ENCODE data around the gene RENBP. TPM values are rescaled to one million over a fixed set of nuclear protein-coding genes. Genes with fewer than 3 reads are reported as not detected.
A peak's percentile ranks its signal among the peaks of the same experiment; 100 is the strongest.

The RENBP gene
- total RNA-seq, 1 experiment from 2014 or later: 0.18 TPM

DNA sequence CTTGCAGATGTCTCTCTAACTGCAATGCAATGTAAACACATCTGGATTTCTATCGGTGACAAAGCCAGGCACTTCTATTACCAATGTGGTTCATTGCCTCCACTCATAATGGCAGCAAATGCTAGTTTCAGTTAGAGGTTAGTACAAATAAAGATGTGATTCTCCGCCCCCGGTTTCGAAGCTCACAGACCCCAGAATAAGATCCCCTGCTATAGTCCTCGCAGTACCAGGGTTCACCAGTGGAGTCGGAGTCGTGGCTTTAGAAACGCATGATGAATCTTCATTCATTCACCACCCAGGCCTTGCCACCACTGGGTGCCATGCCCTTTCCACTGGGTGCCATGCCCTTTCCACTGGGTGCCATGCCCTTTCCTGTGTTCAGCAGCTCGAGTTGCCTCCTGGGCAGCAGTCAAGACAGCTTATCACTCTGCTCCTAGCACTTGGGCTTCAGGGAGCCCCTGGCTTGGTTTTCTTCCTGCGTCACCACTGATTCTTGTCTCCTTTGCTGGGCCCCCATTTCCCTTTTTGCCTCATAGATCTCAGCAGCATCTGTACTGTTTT lies 6.1 kb downstream of the RENBP start:
- no peaks in the 10 kb centered on the region for H3K36me3 ChIP-seq
- H3K27me3 ChIP-seq: no peaks in the 10 kb centered on the region
- H3K4me3 ChIP-seq: no peak overlapping the region
- no peaks in the 10 kb centered on the region for H3K4me1 ChIP-seq
- H3K9me3 ChIP-seq (replicated peaks): no peaks in the 10 kb centered on the region
- no peak overlapping the region for H3K27ac ChIP-seq
- no peak for DNase-seq

DNA sequence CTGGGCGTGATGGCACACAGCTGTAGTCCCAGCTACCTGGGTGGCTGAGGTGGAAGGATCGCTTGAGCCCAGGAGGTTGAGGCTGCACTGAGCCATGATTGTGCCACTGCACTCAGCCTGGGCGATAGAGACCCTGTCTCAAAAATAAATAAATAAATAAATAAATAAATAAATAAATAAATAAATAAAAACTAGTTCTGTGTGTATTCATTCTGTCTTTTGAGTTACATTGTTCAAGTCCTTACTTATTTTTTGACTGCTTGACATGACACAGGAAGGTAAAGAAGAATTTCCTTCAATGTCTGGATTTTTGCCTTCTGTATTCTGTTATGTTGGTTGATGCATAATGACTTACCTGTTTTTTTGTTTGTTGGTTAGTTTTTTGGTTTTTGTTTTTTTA lies 7.4 kb downstream of the RENBP start:
- Histone ChIP-seq H3K9me3 (replicated peaks) (no peaks in the 10 kb centered on the region), H3K4me3 (no peak overlapping the region), H3K4me1 (no peaks in the 10 kb centered on the region), H3K27me3 (no peaks in the 10 kb centered on the region), H3K27ac (no peak overlapping the region), H3K36me3 (no peaks in the 10 kb centered on the region)
- DNase-seq: no peak

DNA sequence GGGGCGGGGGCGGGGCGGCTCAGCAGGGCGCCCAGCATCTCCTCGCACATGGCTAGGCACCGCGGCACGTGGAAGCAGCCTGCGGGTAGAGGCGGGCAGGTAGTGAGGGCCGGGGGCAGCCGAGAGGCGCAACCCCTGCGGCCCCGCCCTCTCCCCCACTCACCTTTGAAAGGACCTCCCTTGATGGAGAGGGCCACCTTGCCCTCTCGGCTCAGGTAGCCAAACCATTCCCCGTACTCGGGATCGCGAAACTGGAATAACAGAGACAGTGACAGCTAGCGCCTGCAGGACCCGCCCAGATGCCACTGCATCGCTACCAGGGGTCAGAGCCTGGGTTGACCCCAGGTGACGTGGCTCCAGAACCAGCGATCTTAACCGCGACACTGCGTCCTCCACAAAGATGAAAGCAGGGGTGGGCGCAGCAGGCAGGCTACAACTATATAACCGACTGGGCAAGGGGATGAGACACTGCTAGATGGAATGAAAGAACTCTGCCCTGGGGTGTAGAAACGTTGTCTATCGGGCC lies 9.1 kb downstream of the RENBP start:
- no peaks in the 10 kb centered on the region for H3K9me3 ChIP-seq (replicated peaks)
- peak overlapping the region; percentile 26; the same call in 1 of the 2 replicates for H3K4me3 ChIP-seq
- no peak overlapping the region for H3K27ac ChIP-seq

DNA sequence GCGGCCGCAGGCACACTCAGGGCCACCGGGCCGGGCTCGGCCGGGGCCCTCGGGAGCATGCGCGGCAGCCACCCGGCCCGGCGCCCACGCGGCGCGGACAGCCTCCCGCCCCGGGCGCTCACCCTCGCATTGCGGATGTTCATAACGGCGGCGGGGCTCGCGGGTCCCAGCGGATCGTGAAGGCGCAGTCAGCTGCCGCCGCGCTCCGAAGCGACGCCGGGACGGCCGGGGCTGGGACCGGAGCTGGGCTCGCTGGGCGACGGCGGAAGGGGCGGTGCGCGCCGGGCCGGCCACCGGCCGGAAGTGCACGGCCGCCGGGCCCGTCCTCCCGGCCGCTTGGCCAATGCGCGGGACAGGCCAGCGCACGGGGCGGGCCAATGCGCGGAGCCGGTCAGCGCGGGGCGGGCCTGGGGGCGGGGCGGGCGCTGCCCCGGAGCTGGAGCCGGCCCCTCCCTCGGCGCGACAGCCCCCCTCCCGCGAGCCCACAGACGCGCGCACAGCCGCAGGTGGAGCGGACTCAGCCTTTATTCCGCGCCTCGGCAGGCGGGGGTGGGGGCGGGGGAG lies 9.6 kb downstream of the RENBP start, which contains the start of gene NAA10:
NAA10 (minus strand) TSS at position 276 of the 564 bp plus-strand sequence; CDS start at position 143, 133 bp downstream.
- DNase-seq: peak; percentile 54 to 76
- no peaks in the 10 kb centered on the region for H3K9me3 ChIP-seq (replicated peaks)
- H3K4me3 ChIP-seq: peak within 1 kb of the TSS; percentile 82
- no peaks in the 10 kb centered on the region for H3K36me3 ChIP-seq
- H3K4me1 ChIP-seq: no peaks in the 10 kb centered on the region
- no peaks in the 10 kb centered on the region for H3K27me3 ChIP-seq
- H3K27ac ChIP-seq: 0 out of 2 replicates have a peak within 1 kb of the TSS, but pooled peaks have one; percentile 5

More for the DNA sequence above, 9.1 kb downstream of the RENBP start:
- Histone ChIP-seq H3K4me1 (no peaks in the 10 kb centered on the region), H3K36me3 (no peaks in the 10 kb centered on the region), H3K27me3 (no peaks in the 10 kb centered on the region)
- DNase-seq: no peak

DNA sequence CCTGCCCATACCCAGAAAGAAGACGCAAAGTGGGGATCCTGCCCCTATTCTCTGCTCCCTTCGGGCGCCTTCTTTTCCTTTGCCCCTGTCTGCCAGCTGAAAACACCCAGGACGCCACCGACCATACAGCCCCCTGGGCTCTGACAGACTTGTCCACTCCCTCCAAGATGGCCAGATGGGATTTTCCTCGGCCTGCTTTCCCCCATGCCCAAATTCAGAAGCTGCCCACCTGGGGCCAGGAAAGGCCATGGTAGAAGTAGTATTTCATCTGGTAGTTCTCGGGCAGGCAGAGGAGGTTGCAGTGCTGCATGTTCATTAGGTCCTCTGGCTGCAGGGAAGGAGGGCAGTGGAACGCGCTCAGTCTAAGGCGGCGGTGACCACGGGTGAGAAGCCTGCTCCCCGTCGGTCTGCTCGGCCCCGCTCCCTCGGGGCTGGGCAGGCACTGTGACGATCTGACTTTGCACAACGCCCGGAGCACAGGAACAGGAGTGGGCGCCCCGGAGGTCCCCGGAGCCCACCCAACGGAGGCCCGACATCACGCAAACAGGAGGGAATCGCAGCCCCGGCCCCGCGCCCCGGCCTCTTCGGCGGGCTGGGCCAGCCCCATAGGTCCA lies 10.2 kb downstream of the RENBP start:
- DNase-seq: no peak
- H3K4me1 ChIP-seq: no peaks in the 10 kb centered on the region
- no peaks in the 10 kb centered on the region for H3K9me3 ChIP-seq (replicated peaks)
- no peaks in the 10 kb centered on the region for H3K36me3 ChIP-seq
- H3K4me3 ChIP-seq: peak overlapping the region; percentile 82
- 0 out of 2 replicates have a peak overlapping the region, but pooled peaks have one; percentile 5 for H3K27ac ChIP-seq
- no peaks in the 10 kb centered on the region for H3K27me3 ChIP-seq

DNA sequence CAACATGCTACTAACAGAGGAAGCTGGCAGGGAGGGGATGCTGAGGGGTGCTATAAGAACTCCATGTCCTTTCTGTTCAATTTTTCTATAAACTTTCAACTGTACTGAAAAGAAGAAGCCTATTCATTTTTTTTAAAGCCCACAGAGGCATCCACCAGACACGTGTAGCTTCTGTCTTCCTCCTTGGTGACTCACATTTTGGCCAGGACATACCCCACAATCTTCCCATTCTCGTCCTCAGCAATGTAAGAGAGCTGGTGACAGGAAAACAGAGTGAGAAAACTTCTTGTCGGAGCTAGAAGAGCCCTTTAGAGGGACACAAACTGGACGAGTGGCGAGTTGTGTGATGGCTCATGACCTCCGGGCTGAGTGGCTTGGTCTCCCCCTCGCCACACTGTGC lies 10.7 kb downstream of the RENBP start:
- Histone ChIP-seq H3K27ac (no peak overlapping the region), H3K9me3 (replicated peaks) (no peaks in the 10 kb centered on the region), H3K36me3 (no peaks in the 10 kb centered on the region), H3K4me3 (peak overlapping the region; percentile 82), H3K4me1 (no peaks in the 10 kb centered on the region), H3K27me3 (no peaks in the 10 kb centered on the region)
- DNase-seq: no peak

DNA sequence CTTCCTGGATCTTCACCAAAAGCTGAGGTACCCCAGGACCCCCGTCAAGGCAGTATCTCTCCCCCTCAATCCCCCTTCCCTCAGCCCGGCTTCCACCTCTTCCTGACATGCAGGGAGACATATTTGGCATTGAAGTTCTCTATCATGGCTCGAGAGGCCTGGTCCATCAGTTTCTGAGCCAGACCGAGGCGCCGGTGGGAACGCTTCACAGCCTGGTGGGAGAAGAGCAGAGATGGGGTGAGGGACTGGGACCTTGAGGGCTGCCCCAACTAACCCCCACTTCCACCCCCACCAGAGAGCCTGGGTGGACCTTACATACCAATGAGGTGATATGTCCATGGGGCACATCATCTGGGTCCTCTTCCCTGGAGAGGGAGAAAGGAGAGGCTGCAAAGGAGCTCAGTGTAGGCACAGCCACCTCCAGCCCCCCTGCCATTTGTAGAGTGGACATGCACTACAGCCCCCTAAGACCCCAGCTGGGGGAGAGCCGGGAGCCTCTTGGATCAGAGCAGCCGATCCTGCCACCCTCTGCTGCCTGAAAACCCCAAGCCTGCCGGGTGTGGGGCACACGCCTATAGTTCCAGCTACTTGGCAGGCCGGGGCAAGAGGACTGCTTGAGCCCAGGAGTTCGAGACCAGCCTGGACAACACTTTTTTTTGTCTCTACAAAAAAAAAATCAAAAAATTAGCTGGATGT lies 12.1 kb downstream of the RENBP start:
- Histone ChIP-seq H3K4me3 (no peak overlapping the region), H3K27ac (no peak overlapping the region), H3K4me1 (no peaks in the 10 kb centered on the region), H3K9me3 (replicated peaks) (no peaks in the 10 kb centered on the region), H3K27me3 (no peaks in the 10 kb centered on the region), H3K36me3 (no peaks in the 10 kb centered on the region)
- no peak for DNase-seq

DNA sequence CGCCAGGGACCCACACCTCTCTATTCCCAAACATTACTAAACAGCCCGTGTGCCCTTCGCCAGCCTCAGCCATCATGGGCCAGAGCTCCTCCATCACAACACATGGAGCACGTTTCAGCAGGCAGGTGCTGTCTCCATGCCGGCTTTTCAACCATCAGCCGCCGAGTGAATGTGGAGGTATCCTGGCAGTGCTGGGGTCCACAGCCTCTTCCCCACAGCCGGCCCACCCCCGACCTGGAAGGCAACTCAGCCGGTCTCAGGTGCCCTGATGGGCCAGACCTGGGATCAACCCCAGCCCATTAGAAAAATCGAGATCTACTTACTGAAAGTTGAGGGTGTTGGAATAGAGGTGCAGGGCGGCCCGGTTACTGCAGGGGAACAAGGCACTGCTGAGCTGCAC lies 12.7 kb downstream of the RENBP start:
- no peak for DNase-seq
- H3K36me3 ChIP-seq: no peaks in the 10 kb centered on the region
- H3K9me3 ChIP-seq (replicated peaks): no peaks in the 10 kb centered on the region
- no peaks in the 10 kb centered on the region for H3K27me3 ChIP-seq
- H3K4me1 ChIP-seq: no peaks in the 10 kb centered on the region
- H3K27ac ChIP-seq: no peak overlapping the region
- H3K4me3 ChIP-seq: no peak overlapping the region

DNA sequence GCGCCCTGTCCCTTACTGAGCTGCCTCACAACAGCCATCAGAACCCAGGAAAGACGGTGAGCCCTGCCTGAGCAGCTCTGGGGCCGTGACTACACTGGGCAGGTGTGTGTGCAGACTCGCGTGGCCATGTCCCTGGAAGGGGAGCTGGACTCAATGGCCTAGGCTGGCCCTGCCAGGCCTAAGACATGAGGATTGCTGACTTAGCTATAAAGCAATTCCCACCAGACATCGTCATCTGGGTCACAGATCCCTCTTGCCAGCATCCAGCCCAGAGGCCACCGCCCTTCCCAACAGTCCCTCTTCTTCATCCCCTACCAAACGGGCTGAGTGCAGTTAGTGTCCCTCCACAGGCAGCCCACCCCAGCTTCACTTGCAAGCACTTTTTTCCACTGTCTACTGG lies 13.3 kb downstream of the RENBP start:
- DNase-seq: no peak
- no peak overlapping the region for H3K27ac ChIP-seq

DNA sequence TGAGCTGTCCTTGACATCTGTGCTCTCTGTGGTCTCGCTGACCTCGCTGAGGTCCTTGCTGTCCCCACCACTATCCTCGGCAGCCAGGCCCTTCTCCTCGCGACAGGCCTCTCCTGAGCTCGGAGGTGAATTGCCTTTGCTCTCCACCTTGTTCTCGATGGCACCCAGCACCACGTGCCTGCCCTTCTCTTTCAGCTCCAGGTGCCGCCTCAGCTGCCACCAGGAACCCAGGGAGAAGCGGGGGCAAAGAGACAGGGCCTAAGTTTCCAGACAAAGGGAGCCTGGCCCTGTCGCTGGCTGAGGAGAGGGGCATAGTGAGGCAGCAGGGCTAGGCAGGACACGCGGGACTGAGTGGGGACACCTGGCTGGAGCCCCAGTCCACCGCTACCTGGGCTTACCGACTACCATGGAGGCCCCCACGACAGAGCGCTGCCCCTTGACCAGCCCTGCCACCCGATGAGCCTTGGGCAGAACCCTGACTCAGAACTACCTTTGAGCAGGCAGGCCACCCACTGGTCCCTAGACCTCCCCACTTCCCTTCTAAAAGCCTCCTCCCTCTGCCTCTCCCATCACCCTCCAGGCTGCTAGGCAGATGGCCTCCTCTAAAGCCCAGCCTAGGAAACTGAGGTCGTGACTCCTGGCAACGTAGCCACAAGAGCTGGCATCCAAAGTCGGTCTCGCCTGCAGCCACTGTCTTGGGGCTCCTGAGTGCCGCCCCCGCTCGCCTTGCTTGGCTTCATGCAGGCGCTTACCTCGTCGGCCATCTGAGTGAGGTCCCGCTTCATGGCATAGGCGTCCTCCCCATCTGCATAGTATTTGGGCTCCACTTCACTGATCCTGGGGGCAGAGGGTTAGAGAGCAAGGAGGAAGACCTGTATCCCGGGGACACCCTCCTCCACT lies 14.2 kb downstream of the RENBP start:
- Histone ChIP-seq H3K4me3 (no peak overlapping the region), H3K4me1 (peaks cover 3% of the 10 kb centered on the region; the same call in 1 of the 2 replicates), H3K27me3 (no peaks in the 10 kb centered on the region), H3K9me3 (replicated peaks) (no peaks in the 10 kb centered on the region), H3K36me3 (no peaks in the 10 kb centered on the region), H3K27ac (no peak overlapping the region)
- no peak for DNase-seq

More for the DNA sequence above, 13.3 kb downstream of the RENBP start:
- no peaks in the 10 kb centered on the region for H3K9me3 ChIP-seq (replicated peaks)
- H3K27me3 ChIP-seq: no peaks in the 10 kb centered on the region
- 0 out of 2 replicates have a peak, but pooled peaks cover 3% of the 10 kb centered on the region for H3K4me1 ChIP-seq
- H3K36me3 ChIP-seq: no peaks in the 10 kb centered on the region
- H3K4me3 ChIP-seq: no peak overlapping the region

DNA sequence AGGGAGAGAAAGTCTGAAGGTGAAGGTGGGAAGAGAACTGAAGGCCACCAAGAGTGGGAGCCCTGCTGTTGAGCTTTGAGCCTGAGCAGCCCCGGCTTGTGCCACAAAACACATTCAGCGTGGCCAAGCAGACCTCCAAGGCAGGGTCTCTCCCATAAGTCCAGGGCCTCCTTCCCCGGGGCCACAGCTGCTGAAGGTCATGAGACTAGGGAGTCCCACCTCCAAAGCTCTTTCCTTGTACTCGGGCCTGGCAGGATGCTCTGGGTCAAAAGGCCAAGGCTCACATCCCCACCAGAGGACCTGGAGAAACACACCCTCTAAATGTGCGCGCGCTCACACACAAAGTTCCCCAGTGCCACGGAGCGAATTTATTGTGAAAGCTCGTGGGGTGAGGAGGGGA lies 14.9 kb downstream of the RENBP start:
- H3K27ac ChIP-seq: no peak overlapping the region
- no peak for DNase-seq
- no peaks in the 10 kb centered on the region for H3K9me3 ChIP-seq (replicated peaks)

DNA sequence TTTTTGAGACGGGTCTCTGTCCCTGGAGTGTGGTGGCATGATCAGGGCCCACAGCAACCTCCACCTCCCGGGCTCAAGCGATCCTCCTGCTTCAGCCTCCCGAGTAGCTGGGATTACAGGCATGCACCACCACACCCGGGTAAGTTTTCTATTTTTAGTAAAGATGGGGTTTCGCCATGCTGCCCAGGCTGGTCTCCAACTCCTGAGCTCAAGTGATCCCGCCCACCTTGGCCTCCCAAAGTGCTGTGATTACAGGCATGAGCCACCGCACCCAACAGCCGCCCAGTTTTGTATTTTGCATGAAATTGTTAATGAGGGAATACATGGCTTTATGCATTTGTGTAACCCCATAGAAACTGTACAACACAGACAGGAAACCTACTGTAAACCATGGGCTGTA lies 15.6 kb downstream of the RENBP start:
- H3K27ac ChIP-seq: no peak overlapping the region
- H3K4me3 ChIP-seq: no peak overlapping the region
- H3K27me3 ChIP-seq: no peaks in the 10 kb centered on the region

More for the DNA sequence above, 14.9 kb downstream of the RENBP start:
- Histone ChIP-seq H3K4me1 (peaks cover 3% of the 10 kb centered on the region; the same call in 1 of the 2 replicates), H3K27me3 (no peaks in the 10 kb centered on the region), H3K36me3 (no peaks in the 10 kb centered on the region), H3K4me3 (no peak overlapping the region)

DNA sequence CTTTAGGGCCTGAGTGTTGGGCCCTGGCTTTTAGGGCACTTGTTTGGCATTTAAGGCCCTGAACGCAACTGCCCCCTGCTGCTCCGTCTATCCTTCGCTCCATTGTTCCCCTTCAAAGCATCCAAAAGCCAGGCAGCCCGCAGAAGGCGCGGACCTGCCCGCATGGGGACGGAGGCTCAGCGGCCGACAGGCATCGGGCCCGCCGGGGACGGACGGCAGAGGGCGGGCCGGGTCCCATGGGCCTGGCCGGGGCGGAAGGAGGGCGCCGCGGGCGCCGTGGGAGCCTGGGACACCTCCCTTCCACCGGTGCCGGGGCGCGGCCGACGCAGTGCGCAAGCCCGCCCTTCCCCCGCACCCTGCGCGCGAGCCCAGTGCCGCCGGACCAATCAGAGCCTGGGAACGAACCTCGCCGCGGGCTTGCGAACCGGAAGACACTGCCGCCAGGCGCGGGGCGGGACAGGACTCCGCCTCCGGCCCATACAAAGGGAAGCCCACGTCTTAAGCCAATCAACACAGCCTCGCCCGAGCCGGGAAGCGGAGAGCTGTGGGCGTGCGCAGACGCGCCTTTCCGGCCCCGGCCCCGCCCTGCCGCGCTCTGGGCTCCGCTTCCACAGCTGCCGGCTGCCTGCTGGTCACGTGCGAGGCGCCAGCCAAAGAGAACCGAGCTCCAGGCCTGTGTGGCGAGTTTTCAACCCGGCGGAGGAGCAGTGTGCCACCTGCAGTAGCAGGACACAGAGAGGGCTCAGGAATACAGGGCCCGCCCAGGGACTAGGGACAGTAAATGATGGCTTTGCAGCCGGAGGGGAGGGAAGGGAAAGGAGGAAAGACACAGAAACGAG lies 16.3 kb downstream of the RENBP start:
- peak overlapping the region; percentile 78 for H3K4me3 ChIP-seq
- H3K27ac ChIP-seq: peak overlapping the region; percentile 93
- no peaks in the 10 kb centered on the region for H3K27me3 ChIP-seq
- peaks cover 3% of the 10 kb centered on the region; the same call in 1 of the 2 replicates for H3K4me1 ChIP-seq
- no peaks in the 10 kb centered on the region for H3K36me3 ChIP-seq
- H3K9me3 ChIP-seq (replicated peaks): no peaks in the 10 kb centered on the region
- DNase-seq: peak; percentile 94 to 96

More for the DNA sequence above, 15.6 kb downstream of the RENBP start:
- H3K36me3 ChIP-seq: no peaks in the 10 kb centered on the region
- H3K9me3 ChIP-seq (replicated peaks): no peaks in the 10 kb centered on the region
- DNase-seq: no peak
- H3K4me1 ChIP-seq: peaks cover 3% of the 10 kb centered on the region; the same call in 1 of the 2 replicates
